Stimulated activated CD8-positive, alpha-beta memory T cell treated with anti-CD3 and anti-CD28 coated beads, Interleukin-2, amount 100 ng/mL, for 48 hours (primary cell): Measurements from ENCODE around the gene NEDD9.

Experiments used
- DNase-seq, 2 donors: peaks; one replicate each; pipeline ENCODE4 v3.0.0-alpha.2; 2020; ENCODE audit warnings: low read depth in 2 of 2

The NEDD9 gene

DNA sequence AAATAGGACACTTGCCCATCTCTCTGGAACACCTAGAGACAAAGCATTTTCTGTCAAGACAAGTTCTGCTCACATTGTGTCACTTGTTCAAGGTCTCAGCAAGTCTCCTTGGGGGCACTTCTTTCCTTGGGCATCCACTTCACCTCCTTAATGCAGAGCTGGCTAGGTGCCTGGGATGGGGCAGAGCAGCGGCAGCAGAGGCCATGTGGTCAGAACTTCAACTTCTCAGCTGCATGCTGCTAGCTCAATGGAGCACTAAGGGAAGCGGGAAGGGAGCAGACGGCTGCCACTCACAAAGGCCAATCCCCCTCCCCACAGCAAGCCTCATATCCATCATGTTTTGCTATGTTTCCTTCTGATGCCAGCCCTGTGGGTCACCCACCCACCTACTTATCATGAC is 31.5 kb downstream of the NEDD9 start:
- DNase-seq: no peak

DNA sequence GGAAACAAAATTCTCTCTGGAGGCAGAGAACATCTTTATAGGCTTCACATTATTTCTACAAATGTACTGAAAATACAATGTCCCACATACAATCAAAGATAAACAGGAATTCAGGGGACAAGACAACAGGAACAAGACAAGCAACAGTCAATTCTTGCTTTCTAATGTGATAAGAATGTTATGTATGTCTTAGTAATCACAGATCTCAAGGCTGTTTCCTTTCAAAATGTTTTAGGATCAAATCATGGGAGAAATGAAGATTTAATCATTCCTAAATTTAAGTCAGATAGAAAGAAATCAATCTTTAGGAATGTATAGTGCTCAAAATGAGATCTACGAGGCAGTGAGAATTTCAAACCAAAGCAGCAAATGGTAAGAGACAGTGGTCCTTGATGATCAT is 32.1 kb downstream of the NEDD9 start:
- DNase-seq: no peak

DNA sequence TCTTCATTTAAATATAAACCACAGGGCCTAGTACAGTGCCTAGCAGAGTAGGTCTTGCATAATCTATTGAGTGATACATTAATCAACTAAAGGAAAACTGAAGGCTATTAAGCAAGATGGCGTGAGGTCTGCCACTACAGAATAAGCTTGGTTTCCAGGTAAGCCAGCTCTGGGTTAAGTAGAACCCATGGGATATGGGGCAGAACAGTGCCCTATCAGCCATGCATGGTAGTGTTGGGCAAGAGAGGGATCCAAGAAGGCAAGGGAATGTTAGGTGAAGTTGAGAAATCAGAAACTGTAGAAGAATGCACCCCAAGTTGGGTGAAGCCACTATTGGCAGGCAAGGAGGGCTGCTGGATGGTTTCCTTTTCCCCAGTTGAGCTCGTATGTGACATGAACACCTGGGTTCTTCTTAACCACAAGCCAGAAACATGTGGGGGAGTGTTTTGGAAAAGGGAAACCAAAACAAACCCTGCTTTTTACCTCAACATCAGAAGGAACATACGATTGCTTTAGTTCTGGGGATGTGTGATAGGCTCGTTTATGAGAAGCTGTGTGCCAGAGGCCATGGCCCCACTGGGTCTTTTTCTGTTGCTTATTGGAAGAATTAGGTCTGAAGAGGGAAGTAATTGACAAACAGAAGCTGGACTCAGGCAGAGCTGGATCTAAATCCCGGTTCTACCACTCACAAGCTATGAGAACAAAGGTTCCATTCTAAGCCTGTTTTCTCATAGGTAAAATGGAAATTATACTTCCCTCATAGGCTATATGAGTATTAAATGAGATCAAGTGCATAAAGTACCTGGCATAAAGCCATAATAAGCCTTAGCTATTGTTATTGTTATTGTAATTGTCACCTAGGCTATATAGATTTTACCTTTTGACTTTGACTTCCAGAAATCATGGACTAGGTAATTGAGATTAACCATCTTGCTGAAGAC is 33.5 kb downstream of the NEDD9 start:
- DNase-seq: no peak

DNA sequence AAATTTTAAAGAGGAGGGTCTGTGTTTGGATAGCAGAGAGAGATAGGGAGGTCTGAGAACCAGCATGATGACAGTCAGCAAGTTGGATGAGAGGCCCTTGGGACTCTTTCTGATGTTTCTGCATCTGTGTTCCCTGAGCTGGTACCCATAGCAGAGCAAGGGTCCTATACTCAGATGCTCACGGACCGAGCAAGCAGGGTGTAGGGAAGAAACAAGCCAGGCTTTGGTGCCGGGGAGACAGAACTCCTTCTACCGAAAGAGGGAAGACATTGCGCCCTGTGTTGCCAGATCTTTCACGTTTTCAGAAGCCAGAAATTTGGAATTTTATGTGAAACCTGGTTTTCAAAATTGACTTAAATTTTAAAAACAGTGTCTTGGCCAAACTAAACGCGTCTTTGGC is 34.6 kb downstream of the NEDD9 start:
- DNase-seq: no peak

DNA sequence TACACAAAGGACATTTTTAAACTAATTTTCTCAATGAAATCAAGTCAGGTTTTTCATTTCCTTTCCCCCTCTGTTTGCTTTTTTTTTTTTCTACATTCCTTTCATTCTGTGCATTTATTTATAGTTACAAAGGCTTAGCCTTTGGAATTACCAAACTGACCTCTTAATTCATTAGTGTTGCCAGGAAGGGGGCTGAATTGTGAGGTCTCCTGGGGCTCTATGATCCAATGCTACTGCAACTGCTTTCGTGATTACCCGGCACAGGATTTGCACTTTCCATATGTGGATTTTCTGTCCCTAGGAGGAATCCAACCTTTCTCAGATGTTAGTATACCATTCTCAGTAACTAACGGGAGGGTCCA is 35.3 kb downstream of the NEDD9 start:
- DNase-seq: no peak

DNA sequence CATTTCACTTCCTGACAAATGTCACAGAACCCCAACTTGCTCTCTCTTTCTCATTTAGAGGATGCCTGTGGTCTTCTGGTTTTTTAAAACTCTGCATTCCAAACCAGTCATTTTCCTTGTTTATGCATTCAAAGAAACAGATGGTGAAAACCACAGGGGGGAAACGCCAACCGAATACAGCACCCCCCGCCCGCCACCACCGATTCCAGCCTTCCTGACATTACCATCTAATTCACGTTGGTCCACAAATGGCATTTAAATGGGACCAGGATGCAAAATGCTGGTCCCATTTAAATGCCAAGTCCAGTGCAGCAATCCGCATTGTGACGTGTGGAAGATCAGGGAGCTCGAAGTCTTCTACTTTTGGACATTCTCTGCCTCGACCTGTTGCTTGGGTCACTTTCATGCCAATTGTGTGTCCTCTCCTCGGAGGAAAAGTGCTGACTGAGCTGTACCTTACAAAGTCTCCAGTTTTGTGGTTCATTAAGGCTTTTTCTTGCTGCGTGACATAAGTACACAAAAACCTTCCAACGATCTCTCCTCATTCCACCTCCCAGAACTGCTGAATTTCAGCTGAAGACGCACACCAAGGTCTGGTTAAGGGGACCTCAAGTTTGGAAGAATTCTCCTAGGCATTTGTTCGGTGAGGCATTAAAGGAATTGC is 35.8 kb downstream of the NEDD9 start:
- no peak for DNase-seq

DNA sequence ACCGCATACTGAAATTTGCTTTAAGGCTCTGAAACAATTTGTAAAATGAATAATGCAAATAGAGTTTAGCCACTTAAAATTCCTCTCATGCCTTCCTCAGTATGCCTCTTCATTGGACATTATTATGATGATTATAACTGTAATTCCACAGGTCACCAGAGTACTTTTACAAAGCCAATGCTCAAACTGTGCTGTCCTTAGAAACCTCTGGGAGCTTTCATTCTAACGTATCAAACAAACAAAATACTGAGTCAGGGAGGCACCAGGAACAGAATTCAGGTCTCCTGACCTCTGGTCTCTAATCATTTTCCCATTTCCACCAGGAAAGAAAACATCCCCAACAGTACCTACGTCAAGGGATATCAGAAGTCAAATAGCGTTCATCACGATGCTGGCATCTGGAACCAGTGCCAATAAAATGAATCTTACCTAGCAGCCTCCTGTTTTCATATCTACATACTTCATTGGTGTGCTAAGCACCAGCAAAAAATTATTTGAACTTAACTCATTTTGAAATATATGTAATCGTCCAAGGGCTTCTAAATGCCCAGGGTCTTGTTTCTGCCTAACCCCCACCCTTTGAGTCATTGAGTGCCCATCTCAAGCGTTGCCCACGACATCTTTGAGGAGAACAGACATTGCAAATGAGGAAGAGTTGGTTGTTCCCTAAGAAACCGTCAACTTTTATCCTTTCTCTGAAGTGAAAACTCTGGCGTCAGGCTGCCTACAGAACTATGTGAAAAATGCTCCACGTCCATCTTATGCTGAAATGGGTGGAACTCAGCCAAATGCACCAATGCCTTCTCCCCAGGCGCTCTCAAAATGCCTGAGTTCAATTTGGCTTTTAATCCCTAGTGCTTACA is 37.9 kb downstream of the NEDD9 start:
- no peak for DNase-seq

DNA sequence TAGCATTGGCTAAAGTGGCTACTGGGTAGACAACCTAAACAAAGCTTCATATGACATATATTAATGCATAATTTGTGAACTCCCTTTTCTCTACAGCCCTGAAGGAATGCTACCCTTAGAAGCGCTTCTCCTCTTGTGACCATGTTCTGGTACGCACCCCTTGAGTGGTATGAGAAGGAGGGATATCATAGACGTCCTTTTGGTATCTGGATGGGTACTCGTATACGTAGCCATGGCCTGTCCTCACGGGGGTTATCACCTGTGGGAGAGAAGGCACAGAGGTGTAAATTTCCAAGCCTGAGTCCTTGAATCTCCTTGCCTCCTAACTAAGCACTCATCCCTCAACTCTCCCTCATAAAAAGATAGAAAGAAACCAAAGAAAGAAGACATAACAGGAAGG is 39.0 kb downstream of the NEDD9 start:
- DNase-seq: no peak

DNA sequence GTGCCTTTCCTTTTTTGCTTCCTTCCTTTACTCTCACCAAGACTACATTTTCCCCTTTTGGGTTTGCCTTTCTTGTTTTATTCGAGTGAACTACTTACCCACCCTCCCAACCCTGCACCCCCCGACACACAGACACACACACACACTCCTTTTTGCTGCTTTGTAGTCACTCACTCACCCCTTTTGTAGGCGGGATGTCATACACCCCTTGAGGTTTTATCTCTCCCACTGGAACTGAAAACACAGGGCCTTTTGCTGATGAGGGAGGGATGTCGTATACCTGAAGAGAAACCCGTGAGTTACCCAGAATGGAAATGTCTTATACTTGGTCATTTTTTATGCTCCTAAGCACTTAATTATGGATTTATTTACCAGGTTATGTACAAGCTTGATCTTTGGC is 40.3 kb downstream of the NEDD9 start:
- no peak for DNase-seq

DNA sequence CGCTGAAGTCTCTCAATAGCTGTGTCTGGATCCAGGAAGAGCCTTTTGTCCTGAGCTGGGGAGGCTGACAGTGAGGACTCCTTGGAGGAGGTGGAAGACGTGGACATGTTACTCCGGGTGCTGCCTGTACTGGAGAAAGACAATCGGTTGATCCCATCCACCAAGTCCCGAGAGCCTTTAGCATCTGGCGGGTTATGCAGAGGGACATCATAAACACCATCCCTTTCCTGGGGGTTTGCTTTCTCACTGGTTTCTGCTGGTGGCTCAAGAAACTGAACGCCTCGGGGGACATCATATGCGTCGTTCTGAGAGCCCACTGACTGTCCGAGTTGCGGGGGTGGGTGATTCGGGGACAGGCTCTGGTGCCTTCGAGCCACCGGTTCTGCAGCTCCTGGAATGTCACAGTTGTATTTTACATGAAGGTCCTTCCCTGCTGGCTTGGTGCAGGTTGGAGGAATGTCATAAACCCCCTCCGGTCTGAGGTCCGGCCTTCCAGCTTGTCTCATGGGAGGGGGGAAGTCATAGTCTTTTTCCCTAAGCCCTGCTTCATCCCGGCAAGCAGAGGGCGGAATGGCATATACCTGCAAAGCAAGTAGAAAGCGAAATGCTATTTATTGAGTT is 41.7 kb downstream of the NEDD9 start:
- no peak for DNase-seq

DNA sequence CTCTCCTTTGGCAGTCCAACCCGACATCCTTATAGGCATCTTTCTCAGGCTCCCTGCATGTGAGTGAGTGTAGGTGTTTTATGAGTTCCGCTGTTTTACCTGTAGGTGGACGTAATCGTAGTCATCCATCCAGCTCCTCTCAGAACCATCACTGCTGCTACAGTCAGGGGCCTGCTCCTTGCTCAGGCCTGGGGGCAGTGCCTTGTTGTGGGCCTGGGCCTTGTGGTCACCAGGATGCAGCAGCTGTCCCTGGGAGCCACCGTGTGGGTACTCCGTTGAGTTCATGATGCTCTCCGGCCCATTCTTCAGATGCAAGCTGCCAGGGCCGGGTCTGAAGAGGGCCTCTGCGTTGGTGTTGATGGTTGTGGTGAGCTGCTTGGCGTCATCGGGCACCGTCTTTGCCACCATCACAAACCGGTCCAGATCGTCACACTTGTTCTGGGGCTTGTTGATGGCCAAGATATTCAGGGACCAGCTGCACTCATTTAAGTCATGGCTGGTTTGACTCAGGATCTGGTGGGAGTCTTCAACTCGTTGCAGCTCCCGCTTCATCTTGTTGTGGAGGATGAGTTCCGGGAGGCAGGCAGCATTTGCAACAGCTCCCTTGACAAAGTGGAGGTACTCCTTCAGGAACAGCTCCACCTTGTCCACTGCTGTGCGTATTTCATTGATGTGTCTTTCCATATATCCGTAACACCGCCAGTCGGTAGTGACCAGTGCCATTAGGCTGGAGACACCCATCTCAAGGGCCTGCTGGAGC is 42.4 kb downstream of the NEDD9 start:
- DNase-seq: no peak

DNA sequence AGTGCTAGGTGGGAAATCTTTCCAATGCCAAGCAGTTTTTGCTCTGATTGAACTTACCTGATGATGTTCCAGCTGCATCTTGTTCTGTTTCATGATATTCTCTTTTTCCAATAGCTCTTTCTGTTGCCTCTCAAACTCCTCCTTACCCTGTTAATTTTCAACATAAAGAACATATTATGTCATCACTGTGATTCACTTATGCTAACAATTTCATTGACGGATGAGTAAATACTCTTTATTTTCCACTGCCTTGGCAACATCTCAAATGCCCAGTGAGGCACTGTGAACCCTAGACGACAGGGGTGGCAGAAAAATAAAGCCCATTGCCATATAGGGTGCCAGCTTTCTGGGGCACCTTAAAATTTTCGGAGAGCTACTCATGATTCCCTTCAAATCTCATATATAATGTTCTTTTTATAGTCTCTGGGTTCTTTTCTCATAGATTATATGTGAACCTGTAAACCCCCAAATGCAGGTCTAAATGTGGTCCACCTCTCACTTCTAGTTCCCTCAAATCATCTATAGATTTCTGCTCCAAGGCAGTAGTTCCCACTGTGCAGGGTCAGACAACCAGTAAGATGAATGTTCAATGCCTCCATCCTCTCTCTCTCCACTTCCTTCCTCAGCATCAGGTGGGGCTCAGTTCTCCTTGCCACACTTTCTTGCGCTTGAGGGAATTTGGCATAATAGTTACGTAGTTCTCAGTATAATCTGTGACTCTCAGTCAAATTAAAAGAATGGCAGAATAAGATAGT is 44.1 kb downstream of the NEDD9 start:
- DNase-seq: no peak

DNA sequence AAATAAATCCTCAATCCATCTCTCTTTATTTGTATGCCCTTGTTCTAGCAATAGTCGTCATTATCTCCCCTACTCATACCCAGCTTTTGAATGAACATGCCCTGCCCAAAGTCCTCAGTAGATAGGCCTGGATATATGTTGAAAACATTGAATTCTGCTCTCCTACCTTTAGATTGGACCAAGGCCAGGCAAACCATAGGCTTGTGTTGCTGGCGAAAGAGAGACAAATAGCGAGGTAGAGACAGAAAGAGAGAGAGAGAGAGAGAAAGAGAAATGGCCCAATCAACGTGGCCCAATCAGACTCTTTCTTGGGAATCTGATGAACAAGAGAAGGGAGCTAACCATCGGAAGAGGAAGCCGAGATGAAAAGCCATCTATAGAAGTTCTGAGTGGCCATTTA is 45.2 kb downstream of the NEDD9 start:
- DNase-seq: no peak

DNA sequence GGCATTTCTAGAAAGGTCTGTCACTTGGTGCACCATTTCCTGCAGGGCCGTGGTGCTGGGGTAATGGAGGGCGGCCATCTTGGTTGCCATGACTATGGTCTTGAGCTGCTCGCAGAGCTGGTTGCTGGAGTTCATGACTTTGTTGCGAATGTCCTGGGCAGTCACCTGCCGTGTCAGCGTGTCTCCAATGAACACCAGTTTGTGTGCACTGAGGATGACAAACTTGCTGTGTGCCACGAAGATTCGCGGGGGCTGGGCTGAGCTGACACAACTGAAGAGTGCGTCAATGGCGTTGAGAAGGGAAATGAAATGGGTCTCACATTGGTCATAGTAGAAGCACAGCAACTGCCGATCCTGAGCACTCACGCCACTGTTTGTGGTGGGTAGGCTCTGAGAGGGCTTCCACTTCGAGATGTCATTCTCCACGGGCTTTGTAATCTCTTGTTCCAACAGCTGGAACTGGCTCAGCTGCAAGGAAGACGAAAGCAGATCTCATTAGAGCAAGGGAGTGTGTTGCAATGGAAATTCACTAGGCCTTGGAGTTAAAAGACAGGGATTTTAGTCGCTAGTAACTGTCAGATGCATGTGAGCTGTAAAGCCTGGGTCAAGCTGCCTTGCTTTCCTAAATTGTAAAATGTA is 47.1 kb downstream of the NEDD9 start:
- no peak for DNase-seq

DNA sequence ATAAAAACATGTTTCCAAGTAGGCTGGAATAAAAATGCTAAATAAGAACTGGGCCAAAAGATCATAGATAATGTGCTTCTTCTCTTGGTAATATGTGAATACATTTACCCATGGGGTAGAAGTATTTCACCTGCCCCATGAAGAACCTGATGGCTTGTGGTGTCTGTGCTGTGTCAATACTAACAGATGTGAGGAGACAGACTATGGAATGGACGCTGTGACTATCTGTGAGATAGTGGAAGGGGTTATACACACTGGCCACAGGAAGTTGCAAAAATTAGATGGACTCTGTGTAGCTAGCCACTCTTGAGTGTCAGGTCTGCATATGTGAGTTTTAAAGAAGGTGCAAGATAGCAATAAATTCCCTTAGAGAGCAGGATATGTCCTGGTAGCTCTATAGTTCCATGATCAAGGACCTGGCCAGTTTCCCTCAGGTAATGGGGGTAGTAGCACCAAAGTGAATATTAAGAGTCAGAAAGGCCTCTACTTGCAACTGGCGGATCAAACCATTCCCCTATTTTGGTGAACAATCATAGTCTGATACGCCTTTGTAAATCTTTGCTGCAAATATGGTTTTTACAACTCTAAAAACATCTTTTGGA is 48.6 kb downstream of the NEDD9 start:
- no peak for DNase-seq

DNA sequence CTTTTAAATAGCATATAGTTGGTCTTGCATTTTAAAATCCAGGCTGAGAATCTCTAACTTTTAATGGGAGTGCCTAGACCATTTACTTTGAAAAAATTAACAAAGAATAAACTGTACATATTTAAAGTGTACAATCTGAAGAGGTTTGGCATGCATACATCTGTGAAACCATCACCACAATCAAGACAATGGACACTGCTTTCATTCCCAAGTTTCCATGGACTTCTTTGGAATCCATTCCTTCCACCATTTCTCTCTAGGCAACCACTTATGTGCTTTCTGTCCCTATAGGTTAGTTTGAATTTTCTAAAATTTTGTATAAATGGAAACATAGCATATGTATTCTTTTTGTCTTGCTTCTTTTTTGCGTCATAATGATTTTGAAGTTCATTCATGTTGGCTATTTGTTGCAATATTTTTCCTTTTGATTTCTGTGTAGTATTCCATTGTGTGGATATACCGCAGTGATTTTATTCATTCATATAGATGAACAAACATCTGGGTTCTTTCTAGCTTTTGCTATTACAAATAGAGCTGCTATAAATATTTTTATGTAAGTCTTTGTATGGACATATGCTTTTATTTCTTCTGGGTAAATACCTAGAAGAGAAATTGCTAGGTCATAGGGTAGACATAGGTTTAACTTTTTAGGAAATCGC is 50.9 kb downstream of the NEDD9 start:
- no peak for DNase-seq

DNA sequence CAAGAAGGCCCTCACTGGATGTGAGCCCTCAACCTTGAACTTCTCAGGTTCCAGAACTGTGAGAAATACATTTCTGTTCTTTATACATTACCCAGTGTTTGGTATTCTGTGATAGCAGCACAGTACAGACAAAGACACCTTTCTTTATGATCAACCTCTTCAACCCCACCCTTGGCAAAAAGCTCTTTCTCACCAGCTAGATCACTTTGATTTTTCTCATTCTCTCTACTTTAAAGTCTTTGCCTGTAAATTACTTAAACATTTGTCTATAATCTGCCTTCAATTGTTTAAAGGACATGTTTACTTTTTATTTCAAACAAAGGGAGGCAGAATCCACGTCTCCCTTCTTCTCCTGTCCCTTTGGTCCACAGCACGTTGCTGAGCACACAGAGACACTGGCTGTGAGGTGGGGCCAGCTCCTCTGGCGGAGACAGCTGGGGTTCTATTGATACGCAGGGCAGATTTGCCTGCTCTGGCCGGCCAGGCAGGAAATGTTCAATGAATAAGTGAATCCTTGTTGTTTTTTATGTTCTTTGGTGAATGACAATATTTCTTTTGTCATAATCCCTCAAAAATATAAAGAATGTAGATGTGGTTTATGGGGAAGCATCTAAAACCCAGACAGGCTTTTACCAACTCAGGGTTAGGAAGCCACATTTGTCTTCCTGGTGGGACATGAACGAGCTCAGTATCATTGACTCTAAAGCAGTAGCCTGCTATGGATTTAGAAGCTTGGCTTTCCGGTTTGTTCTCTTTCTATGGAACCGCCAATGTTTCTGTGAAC is 52.9 kb downstream of the NEDD9 start:
- DNase-seq: no peak

DNA sequence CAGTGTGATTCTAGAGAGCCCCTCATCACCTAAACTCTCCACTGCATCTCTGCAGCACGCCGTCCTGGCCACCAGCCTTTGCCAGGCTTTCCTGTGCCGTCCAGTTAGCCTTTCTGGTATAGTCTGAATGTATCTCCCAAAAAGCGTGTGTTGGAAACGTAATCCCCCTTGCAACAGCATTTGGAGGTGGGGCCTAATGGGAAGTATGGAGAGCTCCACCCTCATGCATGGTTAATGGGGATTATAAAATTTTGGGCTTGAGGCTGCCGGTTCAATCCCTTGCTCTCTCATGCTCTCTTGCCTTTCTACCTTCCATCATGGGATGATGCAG is 53.4 kb downstream of the NEDD9 start:
- DNase-seq: no peak
